K562 (cell line): ENCODE measurements around the gene WDR86. TPM values are rescaled to one million over a fixed set of nuclear protein-coding genes. Genes with fewer than 3 reads are reported as not detected.
A peak's percentile ranks its signal among the peaks of the same experiment; 100 is the strongest.

Experiments
- CTBP1 ChIP-seq: fragments of 450-650 bp; IDR thresholded peaks from 2 replicates; pipeline ENCODE4 v1.6.1; 2016; ENCODE audit warnings: borderline replicate concordance
- CXXC5 ChIP-seq: fragments of 250-450 bp; sonication (Bioruptor Pico); IDR thresholded peaks from 2 replicates; pipeline ENCODE4 v1.8.0; 2022; ENCODE audit warnings: inconsistent platforms, mild to moderate bottlenecking, moderate library complexity
- MAZ ChIP-seq, 2 experiments: fragments of 450-650 bp in 1 of 2; sonication (generic) in 1 of 2; formaldehyde crosslinking; IDR thresholded peaks in 1 of 2; conservative IDR thresholded peaks in 1 of 2; 2 replicates each; pipeline versions ENCODE4 v1.4.0 to v1.5.0; 2020; ENCODE audit warnings: mild to moderate bottlenecking in 1 of 2, missing genetic modification reagents in 1 of 2
- OTX1 ChIP-seq: fragments of 450-650 bp; formaldehyde crosslinking; IDR thresholded peaks from 2 replicates; pipeline ENCODE4 v1.4.0; 2022; ENCODE audit warnings: mild to moderate bottlenecking
- SAP30 ChIP-seq: fragments of 200-600 bp; sonication (generic); IDR thresholded peaks from 2 replicates; pipeline ENCODE4 v1.6.1; 2012; ENCODE audit warnings: borderline replicate concordance, low read depth, mild to moderate bottlenecking, moderate library complexity, low read length, control low read depth, inconsistent platforms; ENCODE audit not compliant: insufficient read depth, poor library complexity, severe bottlenecking
- SRF ChIP-seq, 2 experiments: fragments of 250-450, 450-650 bp in 1 of 2; sonication (Bioruptor Pico) in 1 of 2; sonication (generic) in 1 of 2; formaldehyde crosslinking; IDR thresholded peaks; 2 replicates each; pipeline versions ENCODE4 v1.5.0 to v1.5.1; 2020 to 2022; ENCODE audit warnings: mild to moderate bottlenecking in 1 of 2, missing genetic modification reagents in 1 of 2
- ZBTB1 ChIP-seq: sonication (generic); formaldehyde crosslinking; IDR thresholded peaks from 2 replicates; pipeline ENCODE4 v1.8.1; 2023; ENCODE audit warnings: missing genetic modification reagents, low read depth, mild to moderate bottlenecking, borderline replicate concordance
- ZNF512 ChIP-seq: IDR thresholded peaks from 2 replicates; pipeline ENCODE4 v1.6.1; 2016; ENCODE audit warnings: missing genetic modification characterization, missing compliant biosample characterization
- polyA plus RNA-seq, 8 experiments: library from polyadenylated mRNA; depleted of rRNA in 4 of 8; stranded (reverse) in 5 of 8; unstranded in 3 of 8; fragments of >200 nt; fragmentation: Nextera tagmentation in 2 of 8; fragmentation: Illumina TruSeq in 1 of 8; extraction: Ambion mirVana in 2 of 8; extraction: Trizol in 1 of 8; gene quantifications; 2 replicates each; pipeline versions ENCODE4 v1.2.1 to v1.2.3, GENCODE V29; 2011 to 2014; ENCODE audit warnings: inconsistent platforms in 1 of 8, missing spikeins in 1 of 8
- total RNA-seq, 7 experiments: library from RNA; depleted of rRNA in 6 of 7; stranded (reverse); fragments of >200 nt in 6 of 7; fragmentation: Illumina TruSeq in 2 of 7; extraction: Trizol in 2 of 7; gene quantifications; 2 replicates each; pipeline versions ENCODE4 v1.2.1 to v1.2.3, GENCODE V29; 2011 to 2021; ENCODE audit warnings: low replicate concordance in 1 of 7
- TF ChIP-seq, protein P1 (sequence below): fragments of 450-650 bp; formaldehyde crosslinking; IDR thresholded peaks from 2 replicates; pipeline ENCODE4 v1.4.0; 2020; ENCODE audit warnings: mild to moderate bottlenecking, moderate library complexity
- TF ChIP-seq, protein P2 (sequence below): fragments of 250-450 bp; sonication (Bioruptor Pico); IDR thresholded peaks from 2 replicates; pipeline ENCODE4 v1.9.0; 2021; ENCODE audit warnings: mild to moderate bottlenecking
- TF ChIP-seq, protein P3 (sequence below): fragments of 450-650 bp; IDR thresholded peaks from 2 replicates; pipeline ENCODE4 v1.6.1; 2016; ENCODE audit warnings: low read depth
- TF ChIP-seq, protein P4 (sequence below): sonication (generic); formaldehyde crosslinking; IDR thresholded peaks from 2 replicates; pipeline ENCODE4 v1.8.0; 2022; ENCODE audit warnings: missing genetic modification reagents, mild to moderate bottlenecking, moderate library complexity, borderline replicate concordance

The WDR86 gene
- total and polyA plus RNA-seq, 9 of the 15 experiments (the other 6 are each of a cell fraction or from before 2014, with no cell fraction given) = 0.24 TPM; not detected in 8

DNA sequence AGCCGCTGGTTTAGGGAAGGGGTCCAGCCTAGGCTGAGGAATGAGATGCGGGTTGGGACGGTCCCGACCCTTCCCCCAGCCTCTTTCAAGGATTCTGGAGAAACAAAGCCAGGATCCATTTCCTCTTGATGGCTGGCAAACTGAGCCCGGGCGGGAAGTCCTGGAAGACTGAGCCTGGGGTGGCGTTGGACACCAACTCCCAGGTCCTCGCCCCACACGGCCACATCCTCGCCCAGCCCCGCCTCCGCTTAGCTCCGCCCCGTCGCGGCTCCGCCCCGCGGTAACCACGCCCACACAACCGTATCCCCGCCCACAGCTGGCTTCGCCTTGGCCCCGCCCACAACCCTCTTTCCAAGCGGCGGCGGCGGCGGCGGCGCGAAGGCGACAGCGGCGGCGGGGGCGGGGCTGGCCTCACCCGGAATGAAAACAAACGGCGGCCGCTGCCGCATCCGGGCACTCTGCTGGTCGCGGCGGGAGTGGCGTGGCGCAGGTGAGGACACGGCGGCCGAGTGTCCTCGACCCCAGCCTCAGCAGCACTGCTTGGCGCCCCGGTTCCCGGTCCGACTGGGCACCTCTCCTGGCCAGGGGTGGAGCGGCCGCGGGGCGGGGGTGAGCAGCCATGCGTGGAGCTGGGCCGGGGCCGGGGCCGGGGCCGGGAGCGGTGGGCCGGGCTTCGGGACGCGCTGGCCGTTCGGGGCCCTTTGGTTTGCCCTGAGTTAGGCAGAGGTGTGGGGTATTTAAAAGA is 68.3 kb downstream of the WDR86 start, which contains the start of gene NUB1 (continued):
- TF ChIP-seq, protein P1, sequence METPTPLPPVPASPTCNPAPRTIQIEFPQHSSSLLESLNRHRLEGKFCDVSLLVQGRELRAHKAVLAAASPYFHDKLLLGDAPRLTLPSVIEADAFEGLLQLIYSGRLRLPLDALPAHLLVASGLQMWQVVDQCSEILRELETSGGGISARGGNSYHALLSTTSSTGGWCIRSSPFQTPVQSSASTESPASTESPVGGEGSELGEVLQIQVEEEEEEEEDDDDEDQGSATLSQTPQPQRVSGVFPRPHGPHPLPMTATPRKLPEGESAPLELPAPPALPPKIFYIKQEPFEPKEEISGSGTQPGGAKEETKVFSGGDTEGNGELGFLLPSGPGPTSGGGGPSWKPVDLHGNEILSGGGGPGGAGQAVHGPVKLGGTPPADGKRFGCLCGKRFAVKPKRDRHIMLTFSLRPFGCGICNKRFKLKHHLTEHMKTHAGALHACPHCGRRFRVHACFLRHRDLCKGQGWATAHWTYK (CRISPR knock-in tag) = peak; percentile 33; the same call in 1 of the 2 replicates
- TF ChIP-seq, protein P2, sequence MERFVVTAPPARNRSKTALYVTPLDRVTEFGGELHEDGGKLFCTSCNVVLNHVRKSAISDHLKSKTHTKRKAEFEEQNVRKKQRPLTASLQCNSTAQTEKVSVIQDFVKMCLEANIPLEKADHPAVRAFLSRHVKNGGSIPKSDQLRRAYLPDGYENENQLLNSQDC (CRISPR knock-in tag) = peak; percentile 94; the same call in 1 of the 2 replicates
- TF ChIP-seq MAZ (CRISPR knock-in tag; conservative IDR thresholded peaks at IDR 0.05 in 1 of 2, IDR thresholded peaks at IDR 0.05 in 1 of 2) (peak; percentile 89 to 92), ZBTB1 (CRISPR knock-in tag) (no peak), SRF (CRISPR knock-in tag; IDR thresholded peaks at IDR 0.05) (peak in 1 of 2 experiments; percentile 78; a peak in 2 of 4 replicates), CXXC5 (peak; percentile 97), SAP30 (peak; percentile 84), ZNF512 (tag) (no peak), CTBP1 (peak; percentile 90), OTX1 (CRISPR knock-in tag) (no peak)
- TF ChIP-seq, protein P3, sequence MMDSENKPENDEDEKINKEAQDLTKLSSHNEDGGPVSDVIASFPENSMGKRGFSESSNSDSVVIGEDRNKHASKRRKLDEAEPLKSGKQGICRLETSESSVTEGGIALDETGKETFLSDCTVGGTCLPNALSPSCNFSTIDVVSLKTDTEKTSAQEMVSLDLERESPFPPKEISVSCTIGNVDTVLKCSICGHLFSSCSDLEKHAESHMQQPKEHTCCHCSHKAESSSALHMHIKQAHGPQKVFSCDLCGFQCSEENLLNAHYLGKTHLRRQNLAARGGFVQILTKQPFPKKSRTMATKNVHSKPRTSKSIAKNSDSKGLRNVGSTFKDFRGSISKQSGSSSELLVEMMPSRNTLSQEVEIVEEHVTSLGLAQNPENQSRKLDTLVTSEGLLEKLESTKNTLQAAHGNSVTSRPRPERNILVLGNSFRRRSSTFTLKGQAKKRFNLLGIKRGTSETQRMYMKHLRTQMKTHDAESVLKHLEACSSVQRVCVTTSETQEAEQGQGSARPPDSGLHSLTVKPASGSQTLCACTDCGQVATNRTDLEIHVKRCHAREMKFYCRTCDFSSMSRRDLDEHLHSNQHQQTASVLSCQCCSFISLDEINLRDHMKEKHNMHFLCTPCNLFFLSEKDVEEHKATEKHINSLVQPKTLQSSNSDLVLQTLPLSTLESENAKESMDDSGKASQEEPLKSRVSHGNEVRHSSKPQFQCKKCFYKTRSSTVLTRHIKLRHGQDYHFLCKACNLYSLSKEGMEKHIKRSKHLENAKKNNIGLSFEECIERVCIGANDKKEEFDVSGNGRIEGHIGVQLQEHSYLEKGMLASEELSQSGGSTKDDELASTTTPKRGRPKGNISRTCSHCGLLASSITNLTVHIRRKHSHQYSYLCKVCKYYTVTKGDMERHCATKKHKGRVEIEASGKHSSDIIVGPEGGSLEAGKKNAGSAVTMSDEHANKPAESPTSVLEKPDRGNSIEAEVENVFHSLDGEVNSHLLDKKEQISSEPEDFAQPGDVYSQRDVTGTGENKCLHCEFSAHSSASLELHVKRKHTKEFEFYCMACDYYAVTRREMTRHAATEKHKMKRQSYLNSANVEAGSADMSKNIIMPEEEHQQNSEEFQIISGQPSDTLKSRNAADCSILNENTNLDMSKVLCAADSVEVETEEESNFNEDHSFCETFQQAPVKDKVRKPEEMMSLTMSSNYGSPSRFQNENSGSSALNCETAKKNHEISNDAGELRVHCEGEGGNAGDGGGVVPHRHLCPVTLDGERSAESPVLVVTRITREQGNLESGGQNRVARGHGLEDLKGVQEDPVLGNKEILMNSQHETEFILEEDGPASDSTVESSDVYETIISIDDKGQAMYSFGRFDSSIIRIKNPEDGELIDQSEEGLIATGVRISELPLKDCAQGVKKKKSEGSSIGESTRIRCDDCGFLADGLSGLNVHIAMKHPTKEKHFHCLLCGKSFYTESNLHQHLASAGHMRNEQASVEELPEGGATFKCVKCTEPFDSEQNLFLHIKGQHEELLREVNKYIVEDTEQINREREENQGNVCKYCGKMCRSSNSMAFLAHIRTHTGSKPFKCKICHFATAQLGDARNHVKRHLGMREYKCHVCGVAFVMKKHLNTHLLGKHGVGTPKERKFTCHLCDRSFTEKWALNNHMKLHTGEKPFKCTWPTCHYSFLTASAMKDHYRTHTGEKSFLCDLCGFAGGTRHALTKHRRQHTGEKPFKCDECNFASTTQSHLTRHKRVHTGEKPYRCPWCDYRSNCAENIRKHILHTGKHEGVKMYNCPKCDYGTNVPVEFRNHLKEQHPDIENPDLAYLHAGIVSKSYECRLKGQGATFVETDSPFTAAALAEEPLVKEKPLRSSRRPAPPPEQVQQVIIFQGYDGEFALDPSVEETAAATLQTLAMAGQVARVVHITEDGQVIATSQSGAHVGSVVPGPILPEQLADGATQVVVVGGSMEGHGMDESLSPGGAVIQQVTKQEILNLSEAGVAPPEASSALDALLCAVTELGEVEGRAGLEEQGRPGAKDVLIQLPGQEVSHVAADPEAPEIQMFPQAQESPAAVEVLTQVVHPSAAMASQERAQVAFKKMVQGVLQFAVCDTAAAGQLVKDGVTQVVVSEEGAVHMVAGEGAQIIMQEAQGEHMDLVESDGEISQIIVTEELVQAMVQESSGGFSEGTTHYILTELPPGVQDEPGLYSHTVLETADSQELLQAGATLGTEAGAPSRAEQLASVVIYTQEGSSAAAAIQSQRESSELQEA = no peak
- TF ChIP-seq, protein P4, sequence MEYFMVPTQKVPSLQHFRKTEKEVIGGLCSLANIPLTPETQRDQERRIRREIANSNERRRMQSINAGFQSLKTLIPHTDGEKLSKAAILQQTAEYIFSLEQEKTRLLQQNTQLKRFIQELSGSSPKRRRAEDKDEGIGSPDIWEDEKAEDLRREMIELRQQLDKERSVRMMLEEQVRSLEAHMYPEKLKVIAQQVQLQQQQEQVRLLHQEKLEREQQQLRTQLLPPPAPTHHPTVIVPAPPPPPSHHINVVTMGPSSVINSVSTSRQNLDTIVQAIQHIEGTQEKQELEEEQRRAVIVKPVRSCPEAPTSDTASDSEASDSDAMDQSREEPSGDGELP (CRISPR knock-in tag) = peak; percentile 93
